HG02885 (cell line): ENCODE data around the gene NUPR1.
"Not testable (repeated sequence)": the region's sequence is repeated elsewhere in the genome, so short reads cannot be mapped to it uniquely, and the experiment has no call there.

Experiments used
- ATAC-seq: cut with Tn5 transposase; IDR thresholded peaks from one replicate; pipeline ENCODE4 v1.9.1; 2021; ENCODE audit warnings: mild to moderate bottlenecking; ENCODE audit not compliant: unreplicated experiment, poor library complexity

NUPR1 gene

DNA sequence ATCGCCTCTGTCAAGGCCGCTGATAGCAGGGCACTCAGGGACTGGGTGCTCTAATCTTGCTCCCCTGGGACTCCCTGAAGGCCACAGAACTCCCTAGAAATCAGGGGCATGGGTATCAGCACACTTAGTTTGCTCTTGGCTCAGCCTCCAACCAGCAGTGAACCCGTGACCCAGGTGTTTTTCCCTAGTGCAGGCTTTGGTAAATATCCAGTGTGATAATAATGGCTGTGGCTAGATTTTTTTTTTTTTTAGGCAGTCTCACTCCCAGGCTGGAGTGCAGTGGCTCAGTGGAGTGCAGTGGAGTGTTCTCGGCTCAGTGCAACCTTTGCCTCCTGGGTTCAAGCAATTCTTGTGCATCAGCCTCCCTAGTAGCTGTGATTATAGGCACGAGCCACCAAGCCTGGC, 10.3 kb downstream of the NUPR1 start:
- no peak for ATAC-seq

DNA sequence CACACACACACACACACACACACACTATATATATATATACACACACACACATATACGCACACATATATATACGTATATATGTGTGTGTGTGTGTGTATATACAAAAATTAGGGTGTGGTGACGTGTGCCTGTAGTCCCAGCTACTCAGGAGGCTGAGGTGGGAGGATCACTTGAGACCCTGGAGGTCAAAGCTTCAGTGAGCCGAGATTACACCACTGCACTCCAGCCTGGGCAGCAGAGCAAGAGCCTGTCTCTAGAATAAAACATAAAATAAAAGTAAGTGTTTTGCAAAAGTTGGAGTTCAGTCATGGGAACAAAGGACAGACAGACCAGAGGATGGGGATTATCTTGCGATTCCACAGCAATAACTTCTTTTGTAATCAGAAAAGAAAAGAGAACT, 10.8 kb downstream of the NUPR1 start:
- no peak for ATAC-seq

- not testable (repeated sequence) for ATAC-seq
Measured at GRCh38 chr16:28527100-28527785, 11.5 kb downstream of the NUPR1 start.

GRCh38 chr16:28526201-28527099, 12.3 kb downstream of the NUPR1 start:
- ATAC-seq: no peak

GRCh38 chr16:28524681-28525171, 14.0 kb downstream of the NUPR1 start:
- ATAC-seq: no peak

- no peak for ATAC-seq
Measured at GRCh38 chr16:28522792-28523191, 16.0 kb downstream of the NUPR1 start.

DNA sequence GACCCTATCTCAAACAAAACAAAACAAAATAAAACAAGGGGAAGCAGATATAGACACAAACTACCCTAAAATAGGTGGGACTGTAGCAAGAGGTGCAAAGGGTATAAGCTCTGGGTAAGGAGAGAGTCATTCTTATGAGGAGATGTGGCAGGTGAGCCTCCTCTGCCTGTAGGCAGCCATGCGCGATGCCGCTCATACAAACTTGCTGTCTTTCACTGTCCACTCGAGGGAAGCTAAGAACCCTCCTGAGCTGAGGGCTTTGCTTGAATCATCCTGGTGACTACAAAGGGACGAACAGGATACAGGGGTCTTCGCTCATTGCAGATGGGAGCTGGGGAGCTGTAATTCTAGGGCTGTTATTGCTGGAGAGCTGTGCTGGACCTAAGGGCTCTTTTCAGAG, 17.3 kb downstream of the NUPR1 start:
- no peak for ATAC-seq

DNA sequence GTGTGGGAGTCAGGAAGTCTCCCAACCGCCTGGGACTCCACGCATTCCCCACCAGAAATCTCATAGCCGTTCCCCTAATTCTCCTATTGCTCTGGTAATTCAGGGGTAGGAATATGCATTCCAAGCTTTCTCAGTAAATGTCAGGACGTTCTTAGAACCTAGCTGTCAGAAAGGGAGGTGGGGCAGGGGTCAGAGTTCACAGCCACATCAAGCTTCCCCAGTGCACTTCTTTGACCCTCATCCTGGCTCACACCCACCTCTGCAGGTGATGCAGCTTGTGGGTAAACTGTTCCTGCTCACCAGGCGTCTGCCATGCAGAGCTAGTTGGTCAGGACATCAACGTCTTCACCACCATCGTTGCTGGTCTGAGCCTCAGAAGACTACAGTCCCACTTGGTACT, 18.1 kb downstream of the NUPR1 start:
- ATAC-seq: no peak

GRCh38 chr16:28514246-28514645, 24.5 kb downstream of the NUPR1 start:
- ATAC-seq: no peak

DNA sequence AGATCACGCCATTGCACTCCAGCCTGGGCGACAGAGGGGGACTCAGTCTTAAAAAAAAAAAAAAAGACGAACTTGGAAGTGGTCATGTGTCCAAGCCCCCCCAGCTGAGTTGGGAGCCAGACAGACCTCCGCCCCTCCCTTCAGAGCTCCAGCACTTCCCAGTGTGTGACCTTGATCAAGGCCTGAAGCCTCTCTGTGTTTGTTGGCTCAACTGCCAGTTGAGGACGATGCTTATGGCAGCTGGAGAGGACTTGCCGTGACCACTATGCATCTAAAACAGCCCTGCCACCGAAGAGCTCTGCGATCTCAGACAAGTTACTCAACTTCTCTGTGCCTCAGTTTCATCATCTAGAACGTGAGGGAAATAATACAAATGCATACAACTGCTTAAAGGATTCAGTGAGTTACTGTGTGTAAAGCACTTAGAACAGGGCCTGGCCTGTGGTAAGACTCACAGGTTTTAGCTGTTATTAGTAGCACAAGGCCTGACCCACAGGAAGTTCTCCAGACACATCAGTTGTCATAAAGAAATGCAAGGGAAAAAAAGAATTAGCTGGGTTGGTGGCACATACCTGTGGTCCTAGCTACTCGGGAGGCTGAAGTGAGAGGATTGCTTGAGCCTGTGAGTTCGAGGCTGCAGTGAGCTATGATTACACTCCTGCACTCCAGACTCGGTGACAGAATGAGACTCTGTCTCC, 25.1 kb downstream of the NUPR1 start:
- ATAC-seq: no peak

GRCh38 chr16:28511801-28512789, 26.7 kb downstream of the NUPR1 start:
- ATAC-seq: no peak

DNA sequence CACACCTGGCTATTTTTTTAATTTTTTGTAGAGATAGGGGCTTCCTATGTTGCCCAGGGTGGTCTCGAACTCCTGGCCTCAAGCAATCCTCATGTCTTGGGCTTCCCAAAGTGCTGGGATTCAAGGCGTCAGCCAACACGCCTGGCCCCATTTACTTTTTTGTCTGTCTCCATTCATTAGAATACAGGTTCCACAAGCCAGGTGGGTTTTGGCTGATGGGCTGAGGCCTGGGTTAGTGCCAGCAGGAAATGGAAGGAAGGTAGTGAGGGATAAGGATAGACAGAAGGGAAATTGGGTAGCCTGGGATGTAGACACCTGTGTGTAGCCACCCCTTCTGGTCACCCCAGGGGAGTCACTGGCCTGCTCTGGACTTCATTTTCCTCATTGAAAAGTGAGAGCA, 27.7 kb downstream of the NUPR1 start:
- no peak for ATAC-seq

DNA sequence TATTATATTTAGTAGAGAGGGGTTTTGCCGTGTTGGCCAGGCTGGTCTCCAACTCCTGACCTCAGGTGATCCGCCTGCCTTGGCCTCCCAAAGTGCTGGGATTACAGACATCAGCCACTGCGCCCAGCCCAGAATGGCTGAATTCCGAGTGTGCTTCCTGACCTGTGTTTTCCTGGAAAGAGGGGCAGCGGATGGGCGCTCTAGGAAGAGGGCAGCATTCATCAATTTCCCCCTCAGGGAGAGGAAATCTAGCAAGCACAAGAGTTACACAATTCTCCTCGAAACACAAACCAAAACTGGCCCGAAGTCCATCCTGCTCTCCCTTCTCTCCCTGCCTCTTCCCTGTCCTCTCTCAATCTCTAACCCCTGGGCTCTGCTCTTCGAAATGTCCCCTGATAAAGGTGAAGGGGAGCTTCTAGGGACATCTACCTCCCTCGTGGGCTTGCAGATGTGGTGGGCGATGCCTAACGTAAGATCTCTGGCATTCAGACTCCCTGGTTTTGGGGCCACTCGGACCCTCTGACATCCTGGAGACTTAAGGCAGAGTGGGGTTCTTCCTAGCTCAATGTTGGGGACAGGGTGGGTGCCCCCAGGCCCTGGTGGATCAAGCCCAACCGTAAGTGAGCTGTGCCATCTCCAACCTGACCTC, 33.2 kb downstream of the NUPR1 start:
- ATAC-seq: no peak

GRCh38 chr16:28504707-28505404, 33.9 kb downstream of the NUPR1 start:
- no peak for ATAC-seq

DNA sequence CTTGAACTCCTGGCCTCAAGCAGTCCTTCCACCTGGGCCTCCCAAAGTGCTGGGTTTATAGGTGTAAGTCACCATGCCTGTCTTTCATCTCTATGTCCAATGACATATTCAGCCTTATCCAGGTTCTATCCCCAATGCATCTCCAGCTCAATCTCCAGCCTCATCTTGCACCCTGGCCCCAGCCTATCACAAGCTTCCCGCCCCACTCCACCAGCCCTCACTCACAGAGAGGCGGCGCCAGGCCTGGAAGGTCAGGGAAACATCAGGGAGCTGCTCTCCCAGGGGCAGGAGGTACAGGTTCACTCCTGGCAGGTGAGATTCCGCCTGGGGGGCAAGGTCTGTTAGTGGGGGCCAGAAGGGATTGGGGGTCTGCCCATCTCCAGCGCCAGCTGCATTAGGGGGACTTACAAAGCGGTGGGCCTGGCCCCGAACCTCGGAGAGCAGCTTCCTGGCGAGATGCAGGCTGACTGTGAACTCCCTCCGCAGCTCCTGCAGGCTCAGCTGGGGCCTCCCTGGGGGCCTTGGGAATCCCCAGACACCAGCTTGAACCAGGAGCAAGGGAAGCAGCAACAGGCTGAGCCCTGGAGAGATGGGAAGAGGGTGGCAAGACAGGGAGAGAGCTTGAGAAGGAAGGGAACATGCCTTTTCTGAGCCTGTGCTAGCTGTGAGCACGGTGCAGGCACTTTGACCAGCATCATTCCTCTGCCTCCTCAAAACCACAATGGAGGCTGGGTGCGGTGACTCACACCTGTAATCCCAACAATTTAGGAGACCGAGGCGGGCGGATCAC, 35.1 kb downstream of the NUPR1 start:
- no peak for ATAC-seq

DNA sequence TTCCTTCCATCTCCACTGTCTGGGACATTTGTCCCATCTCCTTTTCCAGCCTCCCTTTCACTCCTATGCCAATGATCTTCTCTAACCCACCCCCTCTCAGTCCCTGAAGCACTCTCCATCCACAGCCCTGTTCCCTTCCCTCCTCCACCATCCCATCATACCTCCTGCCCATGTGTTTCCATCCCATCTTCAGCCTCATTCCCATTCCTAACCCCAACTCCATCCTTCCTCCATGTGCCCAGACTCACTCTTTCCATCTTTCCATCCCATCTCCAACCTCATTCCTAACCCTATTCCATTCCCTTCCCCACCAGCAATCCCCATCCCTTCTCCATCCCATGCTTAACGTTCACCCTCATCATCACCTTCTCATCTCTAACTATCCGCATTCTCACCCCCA, 36.5 kb downstream of the NUPR1 start:
- no peak for ATAC-seq

DNA sequence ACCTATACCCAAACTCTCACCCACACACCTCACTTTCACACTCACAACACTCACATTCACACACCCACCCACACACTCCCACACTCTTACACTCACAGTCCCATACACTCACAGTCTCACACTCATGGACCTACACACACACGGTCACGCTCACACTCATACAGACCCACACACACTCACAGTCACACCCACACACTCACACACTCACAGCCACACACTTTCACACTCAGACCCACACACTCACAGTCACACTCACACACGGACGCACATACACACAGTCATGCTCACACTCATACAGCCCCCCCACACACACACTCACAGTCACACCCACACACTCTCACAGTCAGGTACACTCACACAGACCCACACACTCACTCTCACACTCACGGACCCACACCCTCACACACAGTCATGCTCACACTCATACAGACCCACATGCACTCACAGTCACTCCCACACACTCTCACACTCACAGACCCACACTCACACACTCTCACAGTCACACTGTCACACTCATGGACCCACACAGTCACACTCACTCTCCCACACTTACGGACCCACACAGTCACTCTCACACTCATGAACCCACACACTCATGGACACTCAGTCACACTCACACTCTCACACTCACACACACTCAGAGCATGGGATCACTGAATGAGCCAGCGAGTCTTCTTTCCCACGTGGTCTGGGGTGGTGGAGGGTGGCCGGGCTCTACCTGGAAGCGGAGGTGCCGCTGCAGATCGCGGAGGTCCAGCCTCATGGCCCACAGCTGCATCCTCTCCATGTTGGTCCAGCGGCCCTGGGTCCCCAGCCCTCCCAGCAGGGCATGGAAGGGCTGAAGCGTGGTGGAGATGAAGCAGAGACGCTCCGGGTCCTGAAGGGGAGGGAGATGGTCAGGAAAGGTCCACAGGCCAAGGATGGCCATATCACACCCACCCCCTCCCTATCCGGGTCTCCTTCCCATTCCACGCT, 37.2 kb downstream of the NUPR1 start:
- ATAC-seq: no peak
